H1 (cell line): Measurements from ENCODE around the gene ADNP2. TPM values are rescaled to one million over a fixed set of nuclear protein-coding genes. Genes with fewer than 3 reads are reported as not detected.

Source experiments
- polyA plus RNA-seq, 7 experiments: library from polyadenylated mRNA; depleted of rRNA in 3 of 7; stranded (reverse) in 5 of 7; unstranded in 2 of 7; fragments of >200 nt in 5 of 7; fragments of 200-250 nt in 2 of 7; gene quantifications; 1 replicate in 5 of 7; 2 replicates in 1 of 7; 4 replicates in 1 of 7; pipeline versions ENCODE4 v1.2.1 to v1.2.3, GENCODE V29; 2011 to 2013; ENCODE audit warnings: missing spikeins in 2 of 7, mixed read lengths in 2 of 7
- total RNA-seq: library from RNA; stranded (reverse); fragmentation: NEBNext Ultra II Directional; extraction: Animal tissue kit (Norgen Biotek cat#: 25700); gene quantifications from 2 replicates; pipeline ENCODE4 v1.2.1, GENCODE V29; 2021
- TF ChIP-seq, protein P1 (sequence below): IDR thresholded peaks from 2 replicates; pipeline ENCODE4 v1.6.1; 2012; ENCODE audit warnings: low read length, inconsistent platforms

ADNP2 gene
- total and polyA plus RNA-seq, 2 of the 8 experiments (the other 6 are each of a cell fraction or from before 2014, with no cell fraction given) = 25.1 to 61.6 TPM

DNA sequence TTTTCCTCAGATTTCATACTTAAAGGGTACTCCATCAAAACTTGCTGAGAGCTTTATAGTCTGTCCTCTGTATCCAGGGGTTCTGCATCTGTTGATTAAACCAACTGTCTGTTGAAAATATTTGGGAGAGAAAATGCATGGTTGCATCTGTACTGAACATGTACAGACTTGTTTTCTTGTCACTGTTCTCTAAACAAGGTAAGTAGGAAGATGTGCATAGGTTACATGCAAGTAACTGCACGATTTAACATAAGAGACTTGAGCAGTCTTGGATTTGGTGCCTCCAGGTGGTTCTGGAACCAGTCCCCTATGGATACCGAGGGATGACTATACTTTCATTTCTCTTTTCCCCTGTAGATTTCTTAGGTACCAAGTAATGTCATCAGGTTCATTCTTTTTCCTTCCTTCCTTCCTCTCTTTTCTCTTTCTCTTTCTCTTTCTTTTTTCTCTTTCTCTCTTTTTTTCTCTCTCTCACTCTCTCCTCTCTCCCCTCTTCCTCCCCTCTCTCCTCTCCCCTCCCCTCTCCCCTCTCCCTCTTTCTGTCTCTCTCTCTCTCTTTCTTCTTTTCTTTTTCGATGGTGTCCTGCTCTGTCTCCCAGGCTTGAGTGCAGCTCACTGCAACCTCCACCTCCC, 23.2 kb downstream of the ADNP2 start (continued):
- TF ChIP-seq, protein P1, sequence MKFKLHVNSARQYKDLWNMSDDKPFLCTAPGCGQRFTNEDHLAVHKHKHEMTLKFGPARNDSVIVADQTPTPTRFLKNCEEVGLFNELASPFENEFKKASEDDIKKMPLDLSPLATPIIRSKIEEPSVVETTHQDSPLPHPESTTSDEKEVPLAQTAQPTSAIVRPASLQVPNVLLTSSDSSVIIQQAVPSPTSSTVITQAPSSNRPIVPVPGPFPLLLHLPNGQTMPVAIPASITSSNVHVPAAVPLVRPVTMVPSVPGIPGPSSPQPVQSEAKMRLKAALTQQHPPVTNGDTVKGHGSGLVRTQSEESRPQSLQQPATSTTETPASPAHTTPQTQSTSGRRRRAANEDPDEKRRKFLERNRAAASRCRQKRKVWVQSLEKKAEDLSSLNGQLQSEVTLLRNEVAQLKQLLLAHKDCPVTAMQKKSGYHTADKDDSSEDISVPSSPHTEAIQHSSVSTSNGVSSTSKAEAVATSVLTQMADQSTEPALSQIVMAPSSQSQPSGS = no peak
